SK-N-SH (cell line): ENCODE data around the gene PLEKHF1. TPM values are rescaled to one million over a fixed set of nuclear protein-coding genes. Genes with fewer than 3 reads are reported as not detected.

Experiments
- CTCF ChIA-PET: fragments of 300-600, 350-600 bp; formaldehyde crosslinking; extraction: SDS; loops from one replicate; lab custom pipeline; 2021; lab: Yijun Ruan, JAX
- POLR2A ChIA-PET: fragments of 350-600 bp; sonication (Branson Sonifier 250); formaldehyde crosslinking; extraction: SDS; loops from one replicate; lab custom pipeline; 2020; ENCODE audit warnings: antibody characterized with exemption, inconsistent platforms; lab: Yijun Ruan, JAX
- DNase-seq: peaks from one replicate; pipeline ENCODE4 v3.0.0; 2012
- H2AFZ ChIP-seq: fragments of 200-600 bp; sonication (generic); 2 replicates; pipeline ENCODE4 v1.8.1; 2016; ENCODE audit warnings: antibody characterized with exemption, mild to moderate bottlenecking, low read depth
- H3F3A ChIP-seq: fragments of 200-600 bp; sonication (generic); replicated peaks from 2 replicates; pipeline ENCODE3; 2016; ENCODE audit warnings: antibody characterized with exemption, mild to moderate bottlenecking; ENCODE audit not compliant: insufficient read depth
- H3K27ac ChIP-seq, 2 experiments: fragments of 200-500 bp in 1 of 2; fragments of 200-600 bp in 1 of 2; sonication (Bioruptor generic) in 1 of 2; sonication (generic), shearing (Covaris generic) in 1 of 2; 2 replicates each; pipeline versions ENCODE4 v1.5.1 to v1.6.1; 2014 to 2016; ENCODE audit warnings: low read depth in 2 of 2, inconsistent platforms in 1 of 2, low read length in 1 of 2, mild to moderate bottlenecking in 1 of 2, mixed read lengths in 1 of 2
- H3K27me3 ChIP-seq: fragments of 200-600 bp; sonication (generic), shearing (Covaris generic); 2 replicates; pipeline ENCODE4 v1.6.1; 2016; ENCODE audit warnings: mixed run types; ENCODE audit not compliant: insufficient read depth
- H3K36me3 ChIP-seq, 2 experiments: fragments of 200-500 bp in 1 of 2; fragments of 200-600 bp in 1 of 2; sonication (Bioruptor generic) in 1 of 2; sonication (generic) in 1 of 2; replicated peaks in 1 of 2; 2 replicates each; pipeline versions ENCODE3 to v1.5.1; 2014 to 2016; ENCODE audit warnings: low read length in 1 of 2, mild to moderate bottlenecking in 1 of 2; ENCODE audit not compliant: insufficient read depth in 2 of 2, control insufficient read depth in 1 of 2
- H3K4me1 ChIP-seq, 2 experiments: fragments of 200-500 bp in 1 of 2; fragments of 200-600 bp in 1 of 2; sonication (Bioruptor generic) in 1 of 2; sonication (generic), shearing (Covaris generic) in 1 of 2; 2 replicates each; pipeline versions ENCODE4 v1.5.1 to v1.6.1; 2014 to 2016; ENCODE audit warnings: low read depth in 1 of 2, low read length in 1 of 2, mixed run types in 1 of 2; ENCODE audit not compliant: insufficient read depth in 2 of 2, control insufficient read depth in 1 of 2
- H3K4me2 ChIP-seq: fragments of 200-600 bp; sonication (generic), shearing (Covaris generic); 2 replicates; pipeline ENCODE4 v1.6.1; 2017; ENCODE audit warnings: mixed run types
- H3K4me3 ChIP-seq, 2 experiments: fragments of 200-500 bp in 1 of 2; fragments of 200-600 bp in 1 of 2; sonication (Bioruptor generic) in 1 of 2; sonication (generic), shearing (Covaris generic) in 1 of 2; 2 replicates each; pipeline versions ENCODE4 v1.5.1 to v1.8.1; 2014 to 2016; ENCODE audit warnings: low read depth in 2 of 2, inconsistent platforms in 1 of 2, low read length in 1 of 2, mild to moderate bottlenecking in 1 of 2, mixed read lengths in 1 of 2, moderate library complexity in 1 of 2
- H3K79me2 ChIP-seq: fragments of 200-600 bp; sonication (generic); 2 replicates; pipeline ENCODE4 v1.8.1; 2017; ENCODE audit warnings: mild to moderate bottlenecking; ENCODE audit not compliant: insufficient read depth
- H3K9ac ChIP-seq: fragments of 200-600 bp; sonication (generic); 2 replicates; pipeline ENCODE4 v1.6.1; 2017; ENCODE audit warnings: mixed run types
- H3K9me2 ChIP-seq: fragments of 200-600 bp; sonication (generic); 2 replicates; pipeline ENCODE4 v1.6.1; 2017; ENCODE audit warnings: mixed run types
- H3K9me3 ChIP-seq: fragments of 200-600 bp; sonication (generic); 2 replicates; pipeline ENCODE4 v1.6.1; 2017; ENCODE audit warnings: mixed run types, mild to moderate bottlenecking, moderate library complexity
- H4K20me1 ChIP-seq: fragments of 200-600 bp; sonication (generic); 2 replicates; pipeline ENCODE4 v1.6.1; 2017; ENCODE audit warnings: mild to moderate bottlenecking, mixed run types; ENCODE audit not compliant: insufficient read depth
- EZH2phosphoT487 ChIP-seq: fragments of 200-600 bp; sonication (generic); IDR thresholded peaks from 2 replicates; pipeline ENCODE4 v1.6.1; 2017; ENCODE audit warnings: low read depth, mixed run types, mild to moderate bottlenecking, antibody characterized with exemption, moderate library complexity, borderline replicate concordance
- FOXJ3 ChIP-seq: sonication (generic); formaldehyde crosslinking; IDR thresholded peaks from 2 replicates; pipeline ENCODE4 v1.5.1; 2020; ENCODE audit warnings: mild to moderate bottlenecking, missing genetic modification reagents
- GATA2 ChIP-seq: sonication (generic); formaldehyde crosslinking; IDR thresholded peaks from 2 replicates; pipeline ENCODE4 v1.5.0; 2020; ENCODE audit warnings: mild to moderate bottlenecking, missing genetic modification reagents
- IRF3 ChIP-seq: fragments of 150-350 bp; IDR thresholded peaks from 2 replicates; pipeline ENCODE4 v1.6.1; 2016; ENCODE audit warnings: mild to moderate bottlenecking, low read depth, low read length
- MEF2A ChIP-seq: IDR thresholded peaks from 2 replicates; pipeline ENCODE4 v1.4.0; 2012; ENCODE audit warnings: low read depth, borderline replicate concordance
- NFIC ChIP-seq: IDR thresholded peaks from 2 replicates; pipeline ENCODE4 v1.4.0; 2012; ENCODE audit warnings: borderline replicate concordance
- POLR2AphosphoS5 ChIP-seq: IDR thresholded peaks from 2 replicates; pipeline ENCODE4 v1.6.1; 2012; ENCODE audit warnings: low read depth, low read length
- RCOR1 ChIP-seq: fragments of 150-350 bp; IDR thresholded peaks from 2 replicates; pipeline ENCODE4 v1.6.1; 2017; ENCODE audit warnings: antibody characterized with exemption, low read length
- TAF1 ChIP-seq: IDR thresholded peaks from 2 replicates; pipeline ENCODE4 v1.6.1; 2012; ENCODE audit warnings: low read depth, mild to moderate bottlenecking, low read length, moderate library complexity, borderline replicate concordance
- TCF12 ChIP-seq: IDR thresholded peaks from 2 replicates; pipeline ENCODE4 v1.4.0; 2012
- TEAD4 ChIP-seq: IDR thresholded peaks from 2 replicates; pipeline ENCODE4 v1.4.0; 2012; ENCODE audit warnings: mild to moderate bottlenecking, borderline replicate concordance; ENCODE audit not compliant: insufficient read depth
- ZBTB33 ChIP-seq: IDR thresholded peaks from 2 replicates; pipeline ENCODE4 v1.4.0; 2012; ENCODE audit warnings: low read depth, borderline replicate concordance
- WGBS: methylation state at CpG from one replicate; pipeline ENCODE4 v1.1.6; 2017; ENCODE audit warnings: low lambda C conversion rate; 5-methylcytosine and 5-hydroxymethylcytosine counted together
- polyA plus RNA-seq, 3 experiments: library from polyadenylated mRNA; depleted of rRNA; stranded (reverse); fragments of >200 nt; gene quantifications; 2 replicates each; pipeline ENCODE4 v1.2.3, GENCODE V29; 2012
- TF ChIP-seq, protein P1 (sequence below): IDR thresholded peaks from 2 replicates; pipeline ENCODE4 v1.6.1; 2012; ENCODE audit warnings: mild to moderate bottlenecking, low read depth, low read length, moderate library complexity
- TF ChIP-seq, protein P2 (sequence below): IDR thresholded peaks from 2 replicates; pipeline ENCODE4 v1.4.0; 2012; ENCODE audit warnings: low read depth, borderline replicate concordance
- TF ChIP-seq, protein P3 (sequence below): fragments of 150-350 bp; IDR thresholded peaks from 2 replicates; pipeline ENCODE4 v1.6.1; 2017; ENCODE audit warnings: antibody characterized with exemption, low read length, low read depth, borderline replicate concordance
- TF ChIP-seq, protein P4 (sequence below): IDR thresholded peaks from 2 replicates; pipeline ENCODE4 v1.4.0; 2012; ENCODE audit warnings: low read depth

The PLEKHF1 gene
- polyA plus RNA-seq, 1 of the 3 experiments (the other 2 are of a cell fraction), result 3.9 TPM

- H3K79me2 ChIP-seq, result no peaks in the 10 kb centered on the region
- TF ChIP-seq TEAD4 (no peak), TCF12 (no peak), MEF2A (no peak), RCOR1 (no peak), TAF1 (no peak), GATA2 (CRISPR knock-in tag) (no peak), POLR2AphosphoS5 (no peak), NFIC (no peak), ZBTB33 (no peak), FOXJ3 (no peak), EZH2phosphoT487 (no peak), IRF3 (no peak)
- TF ChIP-seq, protein P1, sequence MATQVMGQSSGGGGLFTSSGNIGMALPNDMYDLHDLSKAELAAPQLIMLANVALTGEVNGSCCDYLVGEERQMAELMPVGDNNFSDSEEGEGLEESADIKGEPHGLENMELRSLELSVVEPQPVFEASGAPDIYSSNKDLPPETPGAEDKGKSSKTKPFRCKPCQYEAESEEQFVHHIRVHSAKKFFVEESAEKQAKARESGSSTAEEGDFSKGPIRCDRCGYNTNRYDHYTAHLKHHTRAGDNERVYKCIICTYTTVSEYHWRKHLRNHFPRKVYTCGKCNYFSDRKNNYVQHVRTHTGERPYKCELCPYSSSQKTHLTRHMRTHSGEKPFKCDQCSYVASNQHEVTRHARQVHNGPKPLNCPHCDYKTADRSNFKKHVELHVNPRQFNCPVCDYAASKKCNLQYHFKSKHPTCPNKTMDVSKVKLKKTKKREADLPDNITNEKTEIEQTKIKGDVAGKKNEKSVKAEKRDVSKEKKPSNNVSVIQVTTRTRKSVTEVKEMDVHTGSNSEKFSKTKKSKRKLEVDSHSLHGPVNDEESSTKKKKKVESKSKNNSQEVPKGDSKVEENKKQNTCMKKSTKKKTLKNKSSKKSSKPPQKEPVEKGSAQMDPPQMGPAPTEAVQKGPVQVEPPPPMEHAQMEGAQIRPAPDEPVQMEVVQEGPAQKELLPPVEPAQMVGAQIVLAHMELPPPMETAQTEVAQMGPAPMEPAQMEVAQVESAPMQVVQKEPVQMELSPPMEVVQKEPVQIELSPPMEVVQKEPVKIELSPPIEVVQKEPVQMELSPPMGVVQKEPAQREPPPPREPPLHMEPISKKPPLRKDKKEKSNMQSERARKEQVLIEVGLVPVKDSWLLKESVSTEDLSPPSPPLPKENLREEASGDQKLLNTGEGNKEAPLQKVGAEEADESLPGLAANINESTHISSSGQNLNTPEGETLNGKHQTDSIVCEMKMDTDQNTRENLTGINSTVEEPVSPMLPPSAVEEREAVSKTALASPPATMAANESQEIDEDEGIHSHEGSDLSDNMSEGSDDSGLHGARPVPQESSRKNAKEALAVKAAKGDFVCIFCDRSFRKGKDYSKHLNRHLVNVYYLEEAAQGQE, result no peak
- TF ChIP-seq, protein P2, sequence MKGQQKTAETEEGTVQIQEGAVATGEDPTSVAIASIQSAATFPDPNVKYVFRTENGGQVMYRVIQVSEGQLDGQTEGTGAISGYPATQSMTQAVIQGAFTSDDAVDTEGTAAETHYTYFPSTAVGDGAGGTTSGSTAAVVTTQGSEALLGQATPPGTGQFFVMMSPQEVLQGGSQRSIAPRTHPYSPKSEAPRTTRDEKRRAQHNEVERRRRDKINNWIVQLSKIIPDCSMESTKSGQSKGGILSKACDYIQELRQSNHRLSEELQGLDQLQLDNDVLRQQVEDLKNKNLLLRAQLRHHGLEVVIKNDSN, result no peak
- TF ChIP-seq, protein P3, sequence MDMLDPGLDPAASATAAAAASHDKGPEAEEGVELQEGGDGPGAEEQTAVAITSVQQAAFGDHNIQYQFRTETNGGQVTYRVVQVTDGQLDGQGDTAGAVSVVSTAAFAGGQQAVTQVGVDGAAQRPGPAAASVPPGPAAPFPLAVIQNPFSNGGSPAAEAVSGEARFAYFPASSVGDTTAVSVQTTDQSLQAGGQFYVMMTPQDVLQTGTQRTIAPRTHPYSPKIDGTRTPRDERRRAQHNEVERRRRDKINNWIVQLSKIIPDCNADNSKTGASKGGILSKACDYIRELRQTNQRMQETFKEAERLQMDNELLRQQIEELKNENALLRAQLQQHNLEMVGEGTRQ, result no peak
- TF ChIP-seq, protein P4, sequence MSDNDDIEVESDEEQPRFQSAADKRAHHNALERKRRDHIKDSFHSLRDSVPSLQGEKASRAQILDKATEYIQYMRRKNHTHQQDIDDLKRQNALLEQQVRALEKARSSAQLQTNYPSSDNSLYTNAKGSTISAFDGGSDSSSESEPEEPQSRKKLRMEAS, result no peak
- TF ChIP-seq, all 33 proteins: peak for 0
- Histone ChIP-seq H2AFZ (no peak overlapping the region), H3K27ac (no peak overlapping the region), H3F3A (no peaks in the 10 kb centered on the region), H3K4me3 (no peak overlapping the region), H3K9me2 (no peaks in the 10 kb centered on the region), H3K27me3 (no peaks in the 10 kb centered on the region; the same call in 1 of the 2 replicates), H3K4me1 (no peaks in the 10 kb centered on the region; a peak in 1 of 4 replicates), H3K4me2 (no peak overlapping the region), H4K20me1 (no peaks in the 10 kb centered on the region), H3K36me3 (no peaks in the 10 kb centered on the region), H3K9ac (no peak overlapping the region), H3K9me3 (no peaks in the 10 kb centered on the region)
- CTCF ChIA-PET, result interaction anchor here (1.4 kb wide), 1 partner anchor 34 kb away, joined by 6 read pairs; no protein-coding TSS in a partner anchor
- POLR2A ChIA-PET, result no interaction called here
- WGBS, result 65% methylated on average over 6 of the region's 6 CpGs
- DNase-seq, result no peak
These were observed 21.1 kb upstream of the PLEKHF1 start for GRCh38 chr19:29644210-29644609.
